Central memory CD8-positive, alpha-beta T cell (primary cell): ENCODE data around the gene PDE4B.

Experiments used
- ATAC-seq: fragments of 150-1000 bp; cut with Tn5 transposase; replicated peaks from 2 replicates; pipeline ENCODE4 v1.10.0; 2022; ENCODE audit warnings: mild to moderate bottlenecking, moderate FRiP score, moderate number of reproducible peaks; ENCODE audit not compliant: poor library complexity, severe bottlenecking; ENCODE audit errors: extremely low read depth
- DNase-seq, 2 donors: peaks; one replicate each; pipeline ENCODE4 v3.0.0; 2021; ENCODE audit warnings: low spot score in 2 of 2
- H3K27ac Mint-ChIP-seq: one replicate; pipeline ENCODE4 v1.8.0; 2022; ENCODE audit warnings: low read depth, mild to moderate bottlenecking, moderate library complexity, mixed read lengths
- H3K27me3 Mint-ChIP-seq: one replicate; pipeline ENCODE4 v1.8.0; 2022; ENCODE audit warnings: mixed read lengths
- H3K36me3 Mint-ChIP-seq: one replicate; pipeline ENCODE4 v1.8.0; 2022; ENCODE audit warnings: mild to moderate bottlenecking, moderate library complexity, mixed read lengths; ENCODE audit not compliant: insufficient read depth
- H3K4me1 Mint-ChIP-seq: one replicate; pipeline ENCODE4 v1.8.0; 2022; ENCODE audit warnings: mixed read lengths
- H3K4me3 Mint-ChIP-seq: one replicate; pipeline ENCODE4 v1.8.0; 2022; ENCODE audit warnings: mild to moderate bottlenecking, moderate library complexity, mixed read lengths
- H3K9me3 Mint-ChIP-seq: one replicate; pipeline ENCODE4 v1.8.0; 2022; ENCODE audit warnings: mixed read lengths

The PDE4B gene

GRCh38 chr1:65971547-65971946 lies 178.9 kb downstream of the PDE4B start:
- Mint-ChIP-seq H3K27me3 (peaks cover 55% of the 10 kb centered on the region), H3K27ac (no peak overlapping the region), H3K4me1 (no peaks in the 10 kb centered on the region), H3K4me3 (no peak overlapping the region), H3K36me3 (no peaks in the 10 kb centered on the region), H3K9me3 (peaks cover 17% of the 10 kb centered on the region)
- DNase-seq, result no peak
- no peak for ATAC-seq

- Mint-ChIP-seq H3K36me3 (no peaks in the 10 kb centered on the region), H3K4me1 (no peaks in the 10 kb centered on the region), H3K27me3 (peaks cover 53% of the 10 kb centered on the region), H3K27ac (no peak overlapping the region), H3K9me3 (peaks cover 22% of the 10 kb centered on the region), H3K4me3 (no peak overlapping the region)
- ATAC-seq (no peak), DNase-seq (no peak)
These were observed 183.0 kb downstream of the PDE4B start for GRCh38 chr1:65975708-65976107.

DNA sequence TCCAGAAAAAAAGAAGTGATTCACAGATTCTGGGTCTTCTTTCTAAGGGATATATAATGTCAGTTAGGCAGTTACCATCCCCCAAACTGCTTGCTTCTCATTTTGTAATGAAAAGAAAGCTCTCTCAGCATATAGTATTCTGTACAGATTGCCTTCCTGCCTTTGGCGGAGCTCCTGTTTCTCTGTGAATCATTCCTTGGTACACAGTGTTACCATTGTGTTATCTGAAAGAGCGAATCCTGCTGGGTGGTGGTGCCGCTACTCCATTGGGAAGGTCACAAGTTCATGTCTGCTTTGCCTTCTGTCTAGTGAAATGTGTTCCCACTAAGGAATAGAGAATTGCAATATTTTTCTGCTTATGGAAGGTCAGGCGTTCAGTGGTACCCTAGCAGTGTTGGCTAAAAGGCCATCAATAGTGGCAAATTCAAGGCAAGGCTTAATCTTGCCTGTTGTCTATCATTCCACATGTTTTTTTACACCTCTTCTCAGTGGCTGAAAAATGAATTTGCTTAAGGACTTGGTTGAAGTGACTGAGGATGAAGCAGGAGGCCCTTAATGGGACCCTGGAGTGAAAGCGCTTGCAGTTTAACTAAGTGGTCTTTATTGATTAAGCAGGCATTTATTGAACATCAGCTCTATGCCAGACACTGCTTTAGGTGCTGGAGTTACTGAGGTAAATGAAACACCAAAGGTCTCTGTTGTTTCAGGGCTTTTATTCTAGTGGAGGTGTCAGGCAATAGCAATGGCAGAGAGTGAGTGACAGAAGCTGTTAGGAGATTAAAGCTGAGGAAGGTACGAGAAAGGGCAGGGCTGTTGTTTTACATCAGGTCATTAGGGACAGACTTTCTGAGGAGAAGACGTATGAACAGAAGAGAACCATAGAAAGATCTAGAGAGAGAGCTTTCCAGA lies 186.7 kb downstream of the PDE4B start:
- H3K4me1 Mint-ChIP-seq, result no peaks in the 10 kb centered on the region
- DNase-seq (no peak), ATAC-seq (no peak)
- H3K27ac Mint-ChIP-seq, result no peak overlapping the region
- peaks cover 21% of the 10 kb centered on the region for H3K9me3 Mint-ChIP-seq
- H3K27me3 Mint-ChIP-seq, result peaks cover 62% of the 10 kb centered on the region
- no peaks in the 10 kb centered on the region for H3K36me3 Mint-ChIP-seq
- H3K4me3 Mint-ChIP-seq, result no peak overlapping the region

- Mint-ChIP-seq H3K27ac (no peak overlapping the region), H3K9me3 (peaks cover 13% of the 10 kb centered on the region), H3K4me1 (no peaks in the 10 kb centered on the region), H3K27me3 (peaks cover 57% of the 10 kb centered on the region), H3K4me3 (no peak overlapping the region), H3K36me3 (no peaks in the 10 kb centered on the region)
- ATAC-seq (no peak), DNase-seq (no peak)
These were observed 187.5 kb downstream of the PDE4B start for GRCh38 chr1:65980237-65980636.

GRCh38 chr1:65983500-65983899 lies 190.8 kb downstream of the PDE4B start:
- Mint-ChIP-seq H3K27me3 (peaks cover 73% of the 10 kb centered on the region), H3K4me1 (no peaks in the 10 kb centered on the region), H3K36me3 (no peaks in the 10 kb centered on the region), H3K4me3 (no peak overlapping the region), H3K27ac (no peak overlapping the region), H3K9me3 (no peaks in the 10 kb centered on the region)
- DNase-seq (no peak), ATAC-seq (no peak)

GRCh38 chr1:65985393-65986066 lies 192.8 kb downstream of the PDE4B start:
- ATAC-seq (no peak), DNase-seq (no peak)
- H3K9me3 Mint-ChIP-seq, result no peaks in the 10 kb centered on the region
- peaks cover 53% of the 10 kb centered on the region for H3K27me3 Mint-ChIP-seq
- no peaks in the 10 kb centered on the region for H3K4me1 Mint-ChIP-seq
- no peak overlapping the region for H3K4me3 Mint-ChIP-seq
- H3K27ac Mint-ChIP-seq, result no peak overlapping the region
- no peaks in the 10 kb centered on the region for H3K36me3 Mint-ChIP-seq

DNA sequence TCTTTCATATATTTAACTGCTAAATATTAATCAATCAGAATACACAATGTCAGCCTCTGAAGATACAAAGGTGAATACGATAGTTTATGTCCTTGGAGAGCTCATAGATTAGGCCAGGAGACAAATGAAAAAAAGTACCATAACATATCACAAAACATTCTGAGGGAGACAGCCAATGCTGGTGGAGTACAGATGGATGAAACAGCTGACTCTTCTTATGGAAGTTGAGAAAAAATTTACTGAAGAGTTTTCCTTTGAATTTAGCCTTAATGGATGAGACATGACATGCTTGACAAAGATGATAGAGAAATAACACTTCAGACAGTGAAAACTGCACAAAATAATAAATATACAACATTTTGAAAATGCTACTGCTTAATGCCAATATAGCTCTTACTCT lies 193.5 kb downstream of the PDE4B start:
- no peak for DNase-seq
- ATAC-seq, result no peak
- H3K27ac Mint-ChIP-seq, result no peak overlapping the region
- peaks cover 55% of the 10 kb centered on the region for H3K27me3 Mint-ChIP-seq
- H3K4me3 Mint-ChIP-seq, result no peak overlapping the region
- H3K9me3 Mint-ChIP-seq, result no peaks in the 10 kb centered on the region
- no peaks in the 10 kb centered on the region for H3K36me3 Mint-ChIP-seq
- H3K4me1 Mint-ChIP-seq, result no peaks in the 10 kb centered on the region

- H3K9me3 Mint-ChIP-seq, result no peaks in the 10 kb centered on the region
- H3K27ac Mint-ChIP-seq, result no peak overlapping the region
- H3K27me3 Mint-ChIP-seq, result peaks cover 43% of the 10 kb centered on the region
- no peaks in the 10 kb centered on the region for H3K36me3 Mint-ChIP-seq
- DNase-seq (no peak), ATAC-seq (no peak)
- no peak overlapping the region for H3K4me3 Mint-ChIP-seq
- no peaks in the 10 kb centered on the region for H3K4me1 Mint-ChIP-seq
These were observed 197.5 kb downstream of the PDE4B start for GRCh38 chr1:65990161-65990560.

DNA sequence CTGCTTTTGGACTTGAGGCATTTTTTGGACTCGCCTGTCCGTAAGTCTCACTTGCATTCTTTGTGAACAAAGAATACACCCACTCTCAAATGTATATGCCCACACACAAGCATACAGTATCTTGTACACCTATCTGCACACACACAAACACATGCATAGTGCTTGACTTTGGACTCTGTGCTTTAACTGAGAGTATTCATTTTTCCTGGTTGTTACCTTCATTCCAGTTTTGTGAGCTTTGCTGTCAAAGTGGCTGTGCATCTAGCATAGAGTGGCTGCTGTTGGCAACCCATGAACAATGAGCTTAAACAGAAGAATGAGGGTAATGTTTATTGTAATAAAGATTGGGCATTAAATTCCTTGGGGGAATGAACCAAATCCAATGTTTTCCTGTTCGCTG lies 199.0 kb downstream of the PDE4B start:
- no peaks in the 10 kb centered on the region for H3K9me3 Mint-ChIP-seq
- no peak overlapping the region for H3K4me3 Mint-ChIP-seq
- peaks cover 39% of the 10 kb centered on the region for H3K27me3 Mint-ChIP-seq
- ATAC-seq (no peak), DNase-seq (no peak)
- no peaks in the 10 kb centered on the region for H3K36me3 Mint-ChIP-seq
- H3K27ac Mint-ChIP-seq, result no peak overlapping the region
- no peaks in the 10 kb centered on the region for H3K4me1 Mint-ChIP-seq

DNA sequence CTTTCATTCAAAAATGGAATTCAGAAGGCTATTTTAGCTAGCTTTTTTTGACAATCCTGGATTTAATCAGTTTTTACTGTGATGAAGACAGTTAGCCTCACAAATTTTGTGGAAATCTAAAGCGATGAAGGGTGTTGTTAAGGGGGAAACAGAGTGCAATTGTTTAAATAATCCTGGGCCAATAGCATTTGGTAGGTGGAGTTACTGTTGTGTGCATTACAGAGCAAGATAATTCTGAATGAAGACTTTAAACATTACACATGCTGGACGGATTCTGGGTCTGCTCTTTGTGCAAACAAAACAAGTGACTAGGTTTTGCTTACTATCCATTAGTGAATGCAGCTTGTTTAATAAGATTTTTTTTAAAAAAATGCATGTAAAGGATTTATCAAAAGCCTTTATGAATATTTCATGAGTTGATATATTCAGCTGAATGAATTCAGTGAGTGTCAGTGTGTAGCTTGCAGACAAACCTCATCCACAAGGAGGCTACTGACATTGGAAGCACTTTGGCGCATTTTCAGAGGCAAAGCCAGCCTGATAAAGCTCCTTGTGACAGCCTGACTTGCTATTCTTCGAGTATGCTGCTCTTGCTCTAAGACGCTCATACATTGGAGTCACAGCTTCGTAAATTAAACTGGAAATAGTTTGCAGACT lies 199.6 kb downstream of the PDE4B start:
- no peaks in the 10 kb centered on the region for H3K36me3 Mint-ChIP-seq
- no peak for ATAC-seq
- no peaks in the 10 kb centered on the region for H3K9me3 Mint-ChIP-seq
- no peaks in the 10 kb centered on the region for H3K4me1 Mint-ChIP-seq
- DNase-seq, result no peak
- no peak overlapping the region for H3K27ac Mint-ChIP-seq
- no peak overlapping the region for H3K4me3 Mint-ChIP-seq
- peaks cover 36% of the 10 kb centered on the region for H3K27me3 Mint-ChIP-seq

DNA sequence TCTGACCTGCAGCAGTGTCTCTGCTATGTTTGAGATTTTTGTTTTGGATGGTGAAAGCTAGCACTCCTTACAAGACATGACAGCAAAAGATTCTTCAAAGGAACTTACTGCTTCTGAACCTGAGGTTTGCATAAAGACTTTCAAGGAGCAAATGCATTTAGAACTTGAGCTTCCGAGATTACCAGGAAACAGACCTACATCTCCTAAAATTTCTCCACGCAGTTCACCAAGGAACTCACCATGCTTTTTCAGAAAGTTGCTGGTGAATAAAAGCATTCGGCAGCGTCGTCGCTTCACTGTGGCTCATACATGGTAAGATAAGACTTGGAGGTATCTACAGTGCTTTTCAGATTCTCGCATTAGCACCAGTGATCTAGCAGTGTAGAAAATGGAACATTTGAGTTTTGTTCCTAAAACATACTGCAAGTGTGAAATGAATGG lies 200.2 kb downstream of the PDE4B start:
- H3K27me3 Mint-ChIP-seq, result peaks cover 41% of the 10 kb centered on the region
- DNase-seq (no peak), ATAC-seq (no peak)
- H3K9me3 Mint-ChIP-seq, result no peaks in the 10 kb centered on the region
- no peaks in the 10 kb centered on the region for H3K4me1 Mint-ChIP-seq
- H3K36me3 Mint-ChIP-seq, result no peaks in the 10 kb centered on the region
- no peak overlapping the region for H3K4me3 Mint-ChIP-seq
- H3K27ac Mint-ChIP-seq, result no peak overlapping the region

GRCh38 chr1:65994223-65994622 lies 201.5 kb downstream of the PDE4B start:
- DNase-seq, result no peak
- no peak overlapping the region for H3K27ac Mint-ChIP-seq
- no peaks in the 10 kb centered on the region for H3K9me3 Mint-ChIP-seq
- H3K4me1 Mint-ChIP-seq, result no peaks in the 10 kb centered on the region
- no peaks in the 10 kb centered on the region for H3K36me3 Mint-ChIP-seq
- peaks cover 54% of the 10 kb centered on the region for H3K27me3 Mint-ChIP-seq
- ATAC-seq, result no peak
- H3K4me3 Mint-ChIP-seq, result no peak overlapping the region
